Endodermal cell (in vitro differentiated cells): Measurements from ENCODE around the gene TMEM116. TPM values are rescaled to one million over a fixed set of nuclear protein-coding genes. Genes with fewer than 3 reads are reported as not detected.

Source experiments
- DNase-seq: peaks from one replicate; pipeline ENCODE4 v3.0.0-alpha.2; 2017
- H3K27ac ChIP-seq: 2 replicates; pipeline ENCODE4 v1.5.1; 2013; ENCODE audit warnings: mild to moderate bottlenecking, low read depth, low read length, moderate library complexity
- H3K27me3 ChIP-seq: 2 replicates; pipeline ENCODE4 v1.6.1; 2013; ENCODE audit warnings: mild to moderate bottlenecking, low read length, moderate library complexity; ENCODE audit not compliant: insufficient read depth, control insufficient read depth, poor library complexity, severe bottlenecking
- H3K36me3 ChIP-seq: 2 replicates; pipeline ENCODE4 v1.7.0; 2013; ENCODE audit warnings: mild to moderate bottlenecking, low read length, moderate library complexity; ENCODE audit not compliant: control insufficient read depth, insufficient read depth
- H3K4me1 ChIP-seq: one replicate; pipeline ENCODE4 v1.7.0; 2013; ENCODE audit warnings: low read length; ENCODE audit not compliant: control insufficient read depth, insufficient read depth
- H3K4me3 ChIP-seq: 2 replicates; pipeline ENCODE4 v1.5.1; 2013; ENCODE audit warnings: mild to moderate bottlenecking, low read length, moderate library complexity
- H3K9ac ChIP-seq: 2 replicates; pipeline ENCODE4 v1.6.1; 2013; ENCODE audit warnings: mild to moderate bottlenecking, low read length, moderate library complexity; ENCODE audit not compliant: poor library complexity, severe bottlenecking; ENCODE audit errors: extremely low read depth
- H3K9me3 ChIP-seq: 2 replicates; pipeline ENCODE4 v1.6.1; 2013; ENCODE audit warnings: mild to moderate bottlenecking, low read length, moderate library complexity; ENCODE audit not compliant: control insufficient read depth
- H3K27ac Mint-ChIP-seq: 2 replicates; pipeline ENCODE4 v1.8.0; 2020; ENCODE audit warnings: mixed read lengths
- H3K27me3 Mint-ChIP-seq: 2 replicates; pipeline ENCODE4 v1.8.0; 2021; ENCODE audit warnings: mild to moderate bottlenecking, mixed read lengths; ENCODE audit not compliant: insufficient read depth
- H3K36me3 Mint-ChIP-seq: 2 replicates; pipeline ENCODE4 v1.8.0; 2020; ENCODE audit warnings: low read depth, mixed read lengths
- H3K4me1 Mint-ChIP-seq: 2 replicates; pipeline ENCODE4 v1.8.0; 2020; ENCODE audit warnings: mixed read lengths
- H3K4me3 Mint-ChIP-seq: 2 replicates; pipeline ENCODE4 v1.8.0; 2020; ENCODE audit warnings: mild to moderate bottlenecking, moderate library complexity, mixed read lengths
- H3K9me3 Mint-ChIP-seq: 2 replicates; pipeline ENCODE4 v1.8.0; 2020; ENCODE audit warnings: mild to moderate bottlenecking, mixed read lengths
- WGBS, 2 experiments: methylation state at CpG; one replicate each; pipeline versions ENCODE4 v1.1.5 to v1.1.7; 2013; ENCODE audit warnings: missing lambda C conversion rate in 2 of 2, mixed read lengths in 1 of 2; ENCODE audit not compliant: insufficient coverage in 1 of 2, insufficient read length in 1 of 2; 5-methylcytosine and 5-hydroxymethylcytosine counted together
- total RNA-seq, 2 donors: library from RNA; stranded (reverse); fragmentation: NEBNext Ultra II Directional in 1 of 2; extraction: Animal tissue kit (Norgen Biotek cat#: 25700) in 1 of 2; gene quantifications; 2 replicates in 1 of 2; 3 replicates in 1 of 2; pipeline ENCODE4 v1.2.1, GENCODE V29; 2021
- TF ChIP-seq, protein P1 (sequence below): fragments of 200-600 bp; sonication (generic); conservative IDR thresholded peaks from 2 replicates; pipeline ENCODE4 v1.5.0; 2021; ENCODE audit warnings: antibody characterized with exemption, mild to moderate bottlenecking

Gene TMEM116
- total RNA-seq, 2 donors from 2014 or later: 13.1 to 17.0 TPM

DNA sequence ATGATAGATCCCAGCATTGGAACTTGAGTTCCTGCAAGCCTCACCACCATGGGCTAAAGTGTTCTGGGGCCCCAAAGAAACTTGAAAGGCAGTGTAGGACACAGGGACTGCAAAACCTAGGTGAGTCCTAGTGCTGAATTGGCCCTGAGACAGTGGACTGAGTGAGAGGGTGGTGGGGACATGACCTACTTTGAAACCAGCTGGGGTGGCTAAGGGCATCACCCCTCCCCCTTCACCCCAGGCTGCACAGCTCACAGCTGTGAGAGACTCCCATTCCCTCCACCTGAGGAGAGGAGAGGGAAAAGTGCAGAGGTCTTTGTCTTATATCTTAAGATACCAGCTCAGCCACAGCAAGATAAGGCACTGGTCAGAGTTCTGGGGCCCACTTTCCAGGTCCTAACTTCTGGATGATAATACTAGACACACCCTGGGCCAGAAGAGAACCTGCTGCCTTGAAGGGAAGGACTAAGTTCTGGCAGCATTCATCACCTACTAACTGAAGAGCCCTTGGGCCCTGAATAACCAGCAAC, 108.5 kb downstream of the TMEM116 start:
- DNase-seq: peak; percentile 49
- no peak overlapping the region for H3K4me3 Mint-ChIP-seq
- no peak overlapping the region for H3K27ac ChIP-seq

DNA sequence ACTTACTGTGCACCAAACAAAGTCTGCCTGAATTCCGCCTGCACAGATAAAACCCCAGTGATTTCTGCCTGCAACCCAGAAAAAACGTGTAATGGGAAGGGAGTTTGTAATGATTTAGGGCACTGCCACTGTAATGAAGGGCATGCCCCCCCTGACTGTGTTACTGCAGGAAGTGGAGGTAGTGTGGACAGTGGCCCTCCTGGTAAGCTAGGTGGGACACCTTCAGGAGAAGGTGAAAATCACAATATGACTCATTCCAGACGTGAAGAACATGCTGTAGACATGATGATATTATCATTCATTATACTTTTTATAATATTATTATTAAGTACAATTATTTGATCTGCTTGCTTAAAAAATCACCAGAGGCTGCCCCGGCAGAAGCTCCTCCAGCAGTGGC, 111.8 kb downstream of the TMEM116 start:
- peaks cover under 1% of the 10 kb centered on the region for H3K9me3 Mint-ChIP-seq
- Histone ChIP-seq H3K4me1 (no peaks in the 10 kb centered on the region), H3K36me3 (peaks cover 63% of the 10 kb centered on the region), H3K9ac (no peak overlapping the region), H3K9me3 (peaks cover 14% of the 10 kb centered on the region), H3K27me3 (no peaks in the 10 kb centered on the region), H3K4me3 (no peak overlapping the region), H3K27ac (no peak overlapping the region)
- H3K4me3 Mint-ChIP-seq: no peak overlapping the region
- peaks cover 34% of the 10 kb centered on the region for H3K36me3 Mint-ChIP-seq
- TF ChIP-seq, protein P1, sequence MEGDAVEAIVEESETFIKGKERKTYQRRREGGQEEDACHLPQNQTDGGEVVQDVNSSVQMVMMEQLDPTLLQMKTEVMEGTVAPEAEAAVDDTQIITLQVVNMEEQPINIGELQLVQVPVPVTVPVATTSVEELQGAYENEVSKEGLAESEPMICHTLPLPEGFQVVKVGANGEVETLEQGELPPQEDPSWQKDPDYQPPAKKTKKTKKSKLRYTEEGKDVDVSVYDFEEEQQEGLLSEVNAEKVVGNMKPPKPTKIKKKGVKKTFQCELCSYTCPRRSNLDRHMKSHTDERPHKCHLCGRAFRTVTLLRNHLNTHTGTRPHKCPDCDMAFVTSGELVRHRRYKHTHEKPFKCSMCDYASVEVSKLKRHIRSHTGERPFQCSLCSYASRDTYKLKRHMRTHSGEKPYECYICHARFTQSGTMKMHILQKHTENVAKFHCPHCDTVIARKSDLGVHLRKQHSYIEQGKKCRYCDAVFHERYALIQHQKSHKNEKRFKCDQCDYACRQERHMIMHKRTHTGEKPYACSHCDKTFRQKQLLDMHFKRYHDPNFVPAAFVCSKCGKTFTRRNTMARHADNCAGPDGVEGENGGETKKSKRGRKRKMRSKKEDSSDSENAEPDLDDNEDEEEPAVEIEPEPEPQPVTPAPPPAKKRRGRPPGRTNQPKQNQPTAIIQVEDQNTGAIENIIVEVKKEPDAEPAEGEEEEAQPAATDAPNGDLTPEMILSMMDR: no peak
- peaks cover 4% of the 10 kb centered on the region for H3K4me1 Mint-ChIP-seq
- H3K27ac Mint-ChIP-seq: no peak overlapping the region
- no peaks in the 10 kb centered on the region for H3K27me3 Mint-ChIP-seq
- WGBS, 2 experiments: 83 to 92% methylated on average over 3 of the region's 4 CpGs
- no peak for DNase-seq

More for the DNA sequence above, 108.5 kb downstream of the TMEM116 start:
- Mint-ChIP-seq H3K36me3 (peaks cover 25% of the 10 kb centered on the region), H3K4me1 (peaks cover 4% of the 10 kb centered on the region), H3K27ac (no peak overlapping the region), H3K9me3 (peaks cover 25% of the 10 kb centered on the region), H3K27me3 (no peaks in the 10 kb centered on the region)
- Histone ChIP-seq H3K9ac (no peak overlapping the region), H3K4me1 (no peaks in the 10 kb centered on the region), H3K27me3 (no peaks in the 10 kb centered on the region), H3K9me3 (peaks cover 43% of the 10 kb centered on the region), H3K4me3 (no peak overlapping the region), H3K36me3 (peaks cover 40% of the 10 kb centered on the region)
- TF ChIP-seq, protein P1: no peak

DNA sequence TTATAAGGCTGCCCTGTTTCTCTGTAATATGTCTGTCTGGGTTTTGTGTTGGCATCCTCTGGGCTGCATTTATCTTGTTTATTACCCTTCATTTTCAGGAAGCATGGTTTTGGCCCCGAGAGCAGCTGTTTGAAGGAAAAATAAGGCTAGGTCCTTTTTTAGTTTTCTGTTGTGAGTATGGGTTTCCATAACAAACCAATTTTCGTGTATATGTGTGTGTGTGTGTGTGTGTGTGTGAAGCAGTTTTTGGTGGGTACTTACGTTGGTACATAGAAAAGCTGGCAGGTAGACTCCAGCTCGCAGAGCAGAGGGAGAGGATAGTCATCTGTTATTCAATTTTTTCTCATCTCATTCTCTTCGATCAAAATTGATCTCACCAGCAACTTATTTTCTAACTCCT, 118.4 kb downstream of the TMEM116 start:
- Histone ChIP-seq H3K27ac (no peak overlapping the region), H3K4me3 (no peak overlapping the region), H3K27me3 (no peaks in the 10 kb centered on the region), H3K36me3 (peaks cover 83% of the 10 kb centered on the region), H3K9ac (no peak overlapping the region), H3K9me3 (no peaks in the 10 kb centered on the region), H3K4me1 (no peaks in the 10 kb centered on the region)
- no peak for DNase-seq
- no peaks in the 10 kb centered on the region for H3K4me1 Mint-ChIP-seq
- no peak overlapping the region for H3K4me3 Mint-ChIP-seq
- peaks cover 67% of the 10 kb centered on the region for H3K36me3 Mint-ChIP-seq
- no peaks in the 10 kb centered on the region for H3K9me3 Mint-ChIP-seq
- WGBS, 2 experiments: 93% methylated on average over 4 of the region's 5 CpGs; no CpG with 5 or more reads in 1 of the 2 experiments
- TF ChIP-seq, protein P1: no peak
- no peaks in the 10 kb centered on the region for H3K27me3 Mint-ChIP-seq
- H3K27ac Mint-ChIP-seq: no peak overlapping the region
